Measurements from ENCODE around the gene ESPNL.

ESPNL gene

GRCh38 chr2:238117199-238118154, 17.3 kb downstream of the ESPNL start:
- no peak for DNase-seq

DNA sequence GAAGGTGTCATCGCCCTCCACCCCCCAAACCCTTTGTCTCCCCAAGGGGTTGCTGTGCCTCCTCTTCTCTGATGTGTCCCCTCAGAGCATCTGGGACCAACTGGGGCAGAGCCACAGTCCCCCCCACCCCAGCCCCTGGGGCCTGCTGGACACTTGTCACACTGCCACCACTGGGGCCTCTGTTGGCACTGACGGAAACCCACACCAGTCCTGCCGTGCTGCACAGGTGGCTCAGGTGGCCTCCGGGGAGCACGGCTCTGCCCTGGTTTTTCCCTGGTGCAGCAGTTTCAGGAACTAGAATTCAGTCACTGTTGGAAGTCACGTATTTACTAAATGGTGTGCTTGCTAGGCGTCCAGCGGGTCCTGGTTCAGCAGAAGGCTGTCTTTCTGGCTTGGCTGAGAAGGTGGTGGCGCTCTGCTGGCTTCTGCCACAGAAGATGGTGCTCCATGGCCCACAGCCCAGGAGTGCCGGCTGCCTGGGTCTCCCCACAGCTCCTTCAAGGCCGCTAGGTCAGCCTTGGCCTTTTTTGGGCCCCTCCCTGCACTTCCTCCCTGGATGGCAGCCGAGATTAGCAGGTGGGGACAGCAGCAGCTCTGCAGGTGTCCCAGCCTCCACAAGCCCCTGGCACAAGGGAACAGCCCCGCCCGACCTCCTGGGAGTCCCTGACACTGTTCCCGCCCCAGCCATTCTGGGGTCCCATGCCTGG, 19.8 kb downstream of the ESPNL start:
- DNase-seq, result no peak

DNA sequence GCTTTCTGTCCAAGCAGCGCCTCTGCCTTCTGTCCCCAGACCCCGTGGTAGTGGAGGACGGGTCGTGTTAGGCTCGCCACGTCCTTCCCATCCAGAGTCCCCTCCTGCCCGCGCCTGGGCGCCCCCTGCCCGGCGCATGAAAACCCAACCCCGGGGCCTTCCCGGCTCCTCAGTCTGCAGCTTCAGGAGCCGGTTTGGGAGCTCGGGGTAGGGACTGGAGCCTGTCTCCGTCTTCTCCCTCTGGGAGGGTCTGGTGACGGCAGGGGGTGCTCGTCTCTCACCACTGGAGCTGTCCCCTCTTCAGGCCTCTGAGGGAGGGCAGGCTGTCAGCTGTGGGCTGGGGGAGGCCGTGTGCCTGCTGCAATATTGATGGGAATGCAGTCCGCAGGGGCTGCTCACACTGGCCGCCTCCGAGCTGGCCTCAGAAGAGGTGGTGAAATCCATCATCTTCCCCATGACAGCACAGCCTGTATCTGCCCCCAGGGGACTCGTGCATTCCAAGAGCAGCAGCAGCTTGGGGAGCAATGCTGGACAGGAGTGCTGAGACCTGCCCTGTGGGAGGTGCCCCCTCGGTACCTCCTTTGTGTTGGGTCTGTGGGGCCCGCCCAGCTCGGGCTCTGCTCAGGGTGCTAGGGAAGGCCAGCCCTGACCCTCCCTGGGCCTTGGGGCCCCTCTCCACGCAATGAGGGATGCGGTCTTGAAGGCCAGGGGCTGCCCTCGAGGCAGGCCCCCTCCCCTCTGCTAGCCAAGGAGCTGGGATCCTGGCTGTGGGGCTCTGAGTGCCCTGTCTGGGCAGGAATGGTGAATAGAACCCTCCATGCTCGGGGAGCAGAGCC, 20.5 kb downstream of the ESPNL start:
- no peak for DNase-seq

DNA sequence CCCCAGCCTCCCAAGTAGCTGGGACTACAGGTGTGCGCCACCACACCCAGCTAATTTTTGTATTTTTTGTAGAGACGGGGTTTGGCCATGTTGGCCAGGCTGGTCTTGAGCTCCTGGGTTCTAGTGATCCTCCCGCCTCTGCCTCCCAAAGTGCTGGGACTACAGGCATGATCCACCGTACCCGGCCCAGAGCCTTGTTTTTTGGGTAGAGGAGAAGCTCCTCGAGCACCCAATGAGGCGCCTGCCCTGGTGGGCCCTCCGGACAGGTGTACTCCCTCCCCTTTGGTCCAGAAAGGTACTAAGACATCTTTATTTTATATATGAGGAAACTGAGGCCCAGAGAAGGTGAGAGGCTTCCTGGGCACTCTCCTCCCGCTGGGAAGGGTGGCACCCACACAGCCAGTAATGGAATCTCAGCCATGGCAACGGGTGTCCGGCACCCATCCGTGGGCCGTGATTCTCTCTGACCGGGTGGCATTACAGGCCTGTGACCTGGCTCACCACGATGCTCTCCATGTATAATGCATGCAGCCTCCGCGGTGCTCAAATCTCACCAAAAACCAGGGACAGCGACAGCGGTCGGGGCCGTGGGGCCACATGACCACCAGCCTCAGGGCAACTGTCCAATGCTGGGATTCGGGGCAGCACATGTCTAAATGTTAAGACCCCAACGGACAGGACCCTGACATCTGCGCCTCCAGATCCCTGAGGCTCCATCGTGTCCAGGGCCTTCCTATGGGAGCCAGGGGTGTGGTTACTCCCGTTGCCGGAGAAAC, 21.6 kb downstream of the ESPNL start:
- DNase-seq, result no peak

DNA sequence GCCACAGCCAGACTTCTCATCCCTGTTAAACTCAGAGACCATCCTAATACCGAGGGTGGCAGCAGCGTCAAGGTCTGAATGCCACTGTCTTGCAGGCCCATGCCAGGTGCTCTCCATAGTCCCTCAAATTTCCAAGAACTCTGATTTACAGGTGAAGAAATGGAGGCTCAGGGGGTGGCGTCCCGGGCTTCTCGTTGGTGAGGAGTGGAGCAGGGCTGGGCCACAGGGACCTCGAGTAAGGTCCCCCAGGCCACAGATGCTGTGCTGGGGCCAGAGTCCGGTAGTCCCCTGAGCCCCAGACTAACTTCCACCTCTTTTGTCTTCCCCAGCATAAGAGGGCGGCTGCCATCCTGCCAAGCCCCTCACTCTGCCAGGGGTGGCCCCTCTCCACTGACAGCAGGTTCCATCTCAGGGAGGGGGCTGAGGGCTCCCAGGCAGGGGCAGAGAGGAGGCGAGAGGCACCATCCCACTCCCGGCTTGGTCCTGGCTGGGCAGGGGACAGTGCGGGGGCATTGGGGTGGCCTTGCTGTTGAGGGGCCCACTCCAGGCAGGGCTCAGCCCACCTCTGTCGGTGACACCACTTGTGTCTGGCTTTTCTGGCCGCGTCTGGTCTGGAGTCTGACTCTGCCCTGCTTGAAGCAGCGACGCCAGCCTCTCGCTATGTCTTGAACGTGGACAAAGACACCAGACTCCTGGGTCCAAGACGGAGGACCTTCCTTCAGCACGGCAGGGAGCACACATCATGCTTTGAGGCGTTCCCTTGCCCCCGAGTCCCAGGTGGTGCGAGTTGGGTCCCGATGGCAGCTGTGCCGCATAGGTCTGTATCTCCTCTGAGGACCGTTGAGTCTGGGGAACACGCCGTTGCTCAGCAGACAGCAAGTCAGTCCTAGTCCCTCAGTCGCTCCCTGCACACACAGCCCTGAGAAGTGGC, 22.4 kb downstream of the ESPNL start:
- no peak for DNase-seq

- DNase-seq, result no peak
Measured at GRCh38 chr2:238123218-238123971, 23.3 kb downstream of the ESPNL start.

DNA sequence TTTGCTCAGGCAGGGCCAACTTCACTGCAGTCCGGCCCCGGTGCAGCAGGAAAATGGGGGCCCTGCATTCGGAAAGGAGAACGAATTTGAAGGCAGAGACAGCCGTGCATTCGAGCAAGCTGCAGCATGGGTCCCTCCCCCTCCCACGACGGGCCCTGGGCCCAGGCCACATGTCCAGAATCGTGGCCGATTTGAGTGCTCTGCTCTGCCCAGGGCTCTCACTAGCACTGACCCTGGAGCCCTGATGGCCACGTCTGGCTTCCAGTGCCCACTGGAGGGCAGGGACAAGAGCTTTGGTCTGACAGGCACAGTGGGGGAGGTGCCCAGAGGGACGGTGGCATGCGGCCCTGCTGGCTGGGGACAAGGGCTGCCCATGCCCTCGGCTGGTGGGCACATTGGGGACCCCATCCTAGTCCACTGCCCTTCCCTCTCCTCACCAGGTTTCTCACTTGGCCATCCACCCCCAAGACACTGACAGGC, 23.9 kb downstream of the ESPNL start:
- DNase-seq, result no peak

- DNase-seq, result no peak
Measured at GRCh38 chr2:238124488-238125126, 24.5 kb downstream of the ESPNL start.

DNA sequence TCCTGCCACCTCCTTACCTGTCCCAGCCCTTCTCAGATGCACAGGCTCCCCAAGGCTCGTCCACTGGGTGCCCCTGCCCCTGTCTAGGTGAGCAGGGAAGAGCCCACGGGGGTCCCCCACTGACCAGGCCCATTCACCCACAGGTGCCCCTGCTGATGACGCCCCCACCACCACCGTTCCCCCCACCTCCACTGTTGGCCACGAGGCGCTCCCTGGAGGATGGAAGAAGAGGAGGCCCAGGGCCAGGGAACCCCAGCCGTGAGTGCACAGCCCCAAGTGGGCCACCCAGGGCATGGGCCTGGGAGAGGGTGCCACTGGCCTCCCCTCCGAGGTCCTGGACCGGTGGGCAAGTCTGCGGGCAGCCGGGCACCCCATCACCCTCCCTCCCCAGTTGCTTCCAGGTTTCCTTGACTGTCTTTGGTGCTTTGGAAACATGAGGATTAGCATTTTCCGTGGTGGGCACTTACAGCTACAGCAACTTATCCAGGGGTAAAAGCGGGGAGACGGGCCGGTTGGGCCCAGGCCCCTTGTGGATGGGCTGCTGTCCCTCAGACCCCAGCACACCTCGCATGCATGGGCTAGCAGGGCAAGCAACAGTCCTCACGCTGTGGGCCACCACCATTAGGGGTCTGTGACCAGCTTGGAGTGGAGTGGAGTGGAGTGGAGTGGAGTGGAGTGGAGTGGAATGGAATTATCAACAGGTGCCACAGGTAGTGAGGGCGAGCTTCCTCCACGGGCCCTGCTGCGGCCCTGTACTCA, 25.2 kb downstream of the ESPNL start:
- DNase-seq, result no peak

- no peak for DNase-seq
Measured at GRCh38 chr2:238126338-238126737, 26.2 kb downstream of the ESPNL start.

- no peak for DNase-seq
Measured at GRCh38 chr2:238126775-238127164, 26.6 kb downstream of the ESPNL start.

DNA sequence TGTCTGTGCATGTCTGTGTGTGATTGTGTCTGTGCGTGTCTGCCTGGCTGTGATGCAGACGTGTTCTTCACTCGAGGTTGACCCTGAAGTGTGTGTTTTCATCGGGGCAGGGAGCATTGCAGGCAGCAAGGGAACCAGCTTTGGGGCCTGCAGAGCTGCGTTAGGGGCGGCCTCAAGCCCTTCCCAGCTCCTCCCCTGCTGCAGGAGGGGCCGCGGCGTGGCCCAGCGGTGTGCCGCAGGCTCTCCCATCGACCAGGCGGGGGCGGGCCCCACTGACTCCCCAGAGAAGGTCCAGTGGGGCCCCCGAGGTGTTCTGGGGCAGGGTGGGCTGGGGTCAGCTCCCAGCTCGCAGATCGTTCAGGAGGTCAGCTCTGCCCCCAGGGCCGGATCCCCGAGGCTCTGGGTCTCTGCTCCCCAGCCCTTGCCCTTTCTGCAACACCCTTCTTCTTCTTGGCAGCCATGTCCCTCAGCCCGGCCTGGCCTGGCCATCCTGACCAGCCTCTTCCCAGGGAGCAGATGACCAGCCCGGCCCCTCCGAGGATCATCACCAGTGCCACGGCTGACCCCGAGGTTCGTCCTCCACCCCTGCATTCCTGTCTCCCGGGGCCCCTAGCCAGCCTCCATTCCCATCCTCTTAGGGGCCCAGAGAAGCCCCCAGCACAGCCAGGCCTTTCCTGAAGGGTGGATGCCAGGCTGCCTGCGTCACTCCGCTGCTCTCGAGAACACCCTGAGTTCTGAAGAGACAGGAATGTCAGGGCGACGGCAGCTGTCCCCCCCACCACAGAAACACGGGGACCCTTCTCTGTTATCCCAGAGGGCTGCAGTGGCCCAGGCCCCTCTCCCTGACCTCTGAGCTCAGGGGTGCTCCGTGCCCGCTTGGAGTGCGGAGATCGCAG, 27.3 kb downstream of the ESPNL start:
- DNase-seq, result no peak

GRCh38 chr2:238128061-238128440, 27.9 kb downstream of the ESPNL start:
- no peak for DNase-seq

DNA sequence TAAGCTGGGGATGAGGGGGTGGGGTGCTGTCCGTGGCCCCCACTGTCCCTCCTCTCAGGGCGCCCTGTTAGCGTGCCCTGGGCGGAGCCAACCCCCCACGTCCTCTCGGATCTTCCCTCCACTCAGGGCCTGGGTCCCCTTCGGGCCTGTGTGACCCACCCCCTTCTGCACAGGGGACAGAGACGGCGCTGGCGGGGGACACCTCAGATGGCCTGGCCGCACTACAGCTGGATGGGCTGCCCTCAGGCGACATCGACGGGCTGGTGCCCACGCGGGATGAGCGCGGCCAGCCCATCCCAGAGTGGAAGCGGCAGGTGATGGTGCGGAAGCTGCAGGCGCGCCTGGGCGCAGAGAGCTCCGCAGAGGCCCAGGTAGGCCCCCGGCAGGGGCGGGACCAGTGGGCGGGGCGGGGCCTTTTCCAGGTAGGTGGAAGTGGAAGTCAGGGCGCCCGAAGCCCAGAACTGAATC, 28.4 kb downstream of the ESPNL start:
- no peak for DNase-seq

GRCh38 chr2:238129166-238130010, 29.2 kb downstream of the ESPNL start:
- DNase-seq, result no peak

- no peak for DNase-seq
Measured at GRCh38 chr2:238130111-238130695, 30.1 kb downstream of the ESPNL start.
